Activated T-helper 17 cell treated with anti-CD3 and anti-CD28 coated beads, Interleukin-2, amount 50 U/mL, for 72 hours (primary cell): Measurements from ENCODE around the gene TPM2. TPM values are rescaled to one million over a fixed set of nuclear protein-coding genes. Genes with fewer than 3 reads are reported as not detected.
"Not testable (repeated sequence)": the region's sequence is repeated elsewhere in the genome, so short reads cannot be mapped to it uniquely, and the experiment has no call there.

Experiments used
- ATAC-seq: fragments of 150-1000 bp; cut with Tn5 transposase; replicated peaks from 2 replicates; pipeline ENCODE4 v1.10.0; 2021; ENCODE audit warnings: mild to moderate bottlenecking, moderate library complexity
- H3K27ac Mint-ChIP-seq: one replicate; pipeline ENCODE4 v1.8.0; 2022; ENCODE audit warnings: mixed read lengths
- H3K27me3 Mint-ChIP-seq: one replicate; pipeline ENCODE4 v1.8.0; 2022; ENCODE audit warnings: mixed read lengths
- H3K36me3 Mint-ChIP-seq: one replicate; pipeline ENCODE4 v1.8.0; 2022; ENCODE audit warnings: low read depth, mild to moderate bottlenecking, mixed read lengths
- H3K4me1 Mint-ChIP-seq: one replicate; pipeline ENCODE4 v1.8.0; 2022; ENCODE audit warnings: mixed read lengths
- H3K4me3 Mint-ChIP-seq: one replicate; pipeline ENCODE4 v1.8.0; 2022; ENCODE audit warnings: mild to moderate bottlenecking, mixed read lengths
- H3K9me3 Mint-ChIP-seq: one replicate; pipeline ENCODE4 v1.8.0; 2022; ENCODE audit warnings: mixed read lengths
- total RNA-seq, 2 donors: library from RNA; stranded (reverse); gene quantifications; one replicate each; pipeline ENCODE4 v1.2.3, GENCODE V29; 2022

The TPM2 gene
- total RNA-seq, 2 donors from 2014 or later: 4.1 to 6.2 TPM

DNA sequence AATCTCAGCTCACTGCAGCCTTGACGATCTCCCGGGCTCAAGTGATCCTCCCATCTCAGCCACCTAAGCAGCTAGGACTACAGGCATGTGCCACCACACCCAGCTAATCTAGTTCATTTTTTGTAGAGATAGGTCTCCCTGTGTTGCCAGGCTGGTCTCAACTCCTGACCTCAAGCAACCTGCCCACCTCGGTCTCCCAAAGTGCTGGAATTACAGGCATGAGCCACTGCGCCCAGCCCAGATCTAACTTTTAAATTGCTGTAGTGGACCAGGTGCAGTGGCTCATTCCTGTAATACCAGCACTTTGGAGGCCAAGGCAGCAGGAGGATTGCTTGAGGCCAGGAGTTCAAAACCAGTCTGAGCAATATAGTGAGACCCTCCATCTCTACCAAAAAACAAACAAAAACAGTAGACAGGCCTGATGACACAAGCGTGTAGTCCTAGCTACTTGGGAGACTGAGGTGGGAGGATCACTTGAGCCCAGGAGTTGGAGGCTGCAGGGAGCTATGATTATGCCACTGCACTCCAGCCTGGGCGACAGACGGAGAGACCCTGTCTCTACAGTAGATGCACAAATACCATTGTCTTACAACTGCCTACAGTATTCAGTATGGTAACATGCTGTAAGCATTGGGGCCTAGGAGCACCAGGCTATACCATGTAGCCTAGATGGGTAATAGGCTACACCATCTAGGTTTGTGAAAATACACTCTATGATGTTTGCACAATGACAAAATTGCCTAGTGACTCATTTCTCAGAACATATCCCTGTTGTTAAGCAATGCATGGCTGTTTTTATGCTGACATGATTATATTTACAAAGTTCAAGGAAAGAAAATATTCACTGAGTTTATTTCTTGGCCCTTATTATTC is 37.5 kb downstream of the TPM2 start:
- H3K27ac Mint-ChIP-seq: peak overlapping the region; percentile 94
- ATAC-seq: peak; percentile 36
- H3K4me1 Mint-ChIP-seq: peaks cover 39% of the 10 kb centered on the region
- peak overlapping the region; percentile 90 for H3K4me3 Mint-ChIP-seq
- no peaks in the 10 kb centered on the region for H3K9me3 Mint-ChIP-seq
- peaks cover 33% of the 10 kb centered on the region for H3K36me3 Mint-ChIP-seq
- H3K27me3 Mint-ChIP-seq: no peaks in the 10 kb centered on the region

- H3K4me1 Mint-ChIP-seq: peaks cover 24% of the 10 kb centered on the region
- peak within 1 kb of the TSS; percentile 90 for H3K4me3 Mint-ChIP-seq
- peak; percentile 47 for ATAC-seq
- H3K27ac Mint-ChIP-seq: peak within 1 kb of the TSS; percentile 94
- no peaks in the 10 kb centered on the region for H3K27me3 Mint-ChIP-seq
- peaks cover 41% of the 10 kb centered on the region for H3K36me3 Mint-ChIP-seq
- no peaks in the 10 kb centered on the region for H3K9me3 Mint-ChIP-seq
Observed at GRCh38 chr9:35650341-35651158, 39.2 kb downstream of the TPM2 start, which contains the start of gene SIT1. Gene SIT1, minus strand, starts transcription at chr9:35650931. Its CDS starts 78 bp downstream, at chr9:35650853.

DNA sequence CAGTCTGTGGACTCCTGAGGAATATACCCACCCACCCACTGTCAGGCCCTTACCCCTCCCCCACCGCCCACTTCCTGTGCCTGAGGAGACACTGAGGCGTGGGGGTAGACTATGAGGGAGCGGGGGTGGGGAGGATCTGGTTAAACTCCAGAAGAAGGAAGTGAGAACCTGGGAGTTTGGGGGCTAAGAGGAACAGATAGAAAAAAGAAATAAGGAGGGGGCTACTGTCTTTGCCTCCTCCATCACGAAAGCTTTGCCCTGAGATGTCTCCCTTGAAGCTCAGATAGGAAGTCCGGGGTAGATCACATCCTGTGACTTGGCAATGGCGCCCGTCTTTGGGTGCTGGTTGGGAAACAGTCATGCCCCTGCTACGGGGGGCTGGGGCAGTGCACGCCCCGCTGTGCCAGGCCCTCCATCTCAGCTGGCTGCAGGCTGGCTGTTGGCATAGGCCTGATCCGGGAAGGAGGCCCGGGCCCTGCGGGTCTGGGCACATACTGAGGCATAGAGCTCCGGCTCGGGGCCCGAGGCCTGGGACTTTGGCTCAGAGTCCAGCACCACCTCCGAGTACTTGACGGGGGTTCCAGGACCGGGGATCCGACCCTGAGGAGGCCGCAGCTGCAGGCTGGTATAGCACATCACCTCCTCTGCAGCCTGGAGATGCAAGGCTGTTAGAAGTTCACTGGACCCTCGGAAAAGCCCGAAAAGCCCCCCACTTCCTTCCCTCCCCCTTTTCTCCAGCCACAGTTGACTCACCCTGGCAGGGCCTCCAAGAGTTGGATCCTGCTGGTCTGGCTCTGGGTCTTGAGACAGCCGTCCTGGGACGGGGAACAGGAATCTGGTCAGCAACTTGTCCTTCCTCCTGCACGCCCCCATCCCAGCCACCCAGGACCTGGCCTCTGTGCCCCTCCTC is 40.0 kb downstream of the TPM2 start:
- H3K27ac Mint-ChIP-seq: peak overlapping the region; percentile 94
- no peaks in the 10 kb centered on the region for H3K9me3 Mint-ChIP-seq
- H3K4me1 Mint-ChIP-seq: peaks cover 25% of the 10 kb centered on the region
- peak overlapping the region; percentile 90 for H3K4me3 Mint-ChIP-seq
- H3K27me3 Mint-ChIP-seq: no peaks in the 10 kb centered on the region
- ATAC-seq: no peak
- peaks cover 44% of the 10 kb centered on the region for H3K36me3 Mint-ChIP-seq

DNA sequence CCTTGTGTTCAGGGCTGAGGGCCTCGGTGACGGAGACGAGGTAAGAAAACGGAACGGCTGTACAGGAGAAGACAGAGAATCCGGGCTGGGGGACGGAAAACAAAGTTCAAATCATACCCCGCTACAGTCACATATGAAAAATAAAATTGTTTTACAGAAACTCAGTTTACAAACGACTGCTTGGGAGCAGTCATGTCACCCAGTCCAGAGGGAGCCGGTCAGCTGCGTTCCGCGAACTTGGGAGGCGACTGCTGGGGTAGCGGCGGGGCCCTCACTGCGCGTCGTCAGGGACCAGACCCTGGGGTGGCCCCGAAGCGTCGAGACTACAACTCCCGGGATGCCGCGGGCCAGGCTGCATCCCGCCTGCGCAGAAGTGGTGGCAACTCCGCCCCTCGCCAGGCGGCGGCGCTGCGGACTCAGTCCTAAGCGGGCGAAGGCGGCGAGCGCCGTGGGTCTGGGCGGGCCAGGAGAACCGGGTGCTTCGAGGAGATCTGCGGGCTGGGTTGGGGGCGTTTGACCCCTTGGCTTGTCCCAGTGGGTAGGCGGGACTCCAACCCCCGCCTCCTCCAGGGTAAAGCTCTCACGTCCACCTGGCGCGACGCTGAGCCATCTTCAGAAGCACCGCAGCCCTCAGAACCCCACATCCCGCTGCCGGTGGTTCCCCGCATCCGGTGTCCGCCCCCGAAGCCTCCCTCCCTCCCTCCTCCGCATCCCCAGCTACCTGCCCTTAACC is 43.0 kb downstream of the TPM2 start:
- peak overlapping the region; percentile 90 for H3K4me3 Mint-ChIP-seq
- H3K27me3 Mint-ChIP-seq: no peaks in the 10 kb centered on the region
- peaks cover 51% of the 10 kb centered on the region for H3K36me3 Mint-ChIP-seq
- H3K9me3 Mint-ChIP-seq: no peaks in the 10 kb centered on the region
- H3K4me1 Mint-ChIP-seq: peaks cover 28% of the 10 kb centered on the region
- ATAC-seq: peak; percentile 85
- peak overlapping the region; percentile 94 for H3K27ac Mint-ChIP-seq

DNA sequence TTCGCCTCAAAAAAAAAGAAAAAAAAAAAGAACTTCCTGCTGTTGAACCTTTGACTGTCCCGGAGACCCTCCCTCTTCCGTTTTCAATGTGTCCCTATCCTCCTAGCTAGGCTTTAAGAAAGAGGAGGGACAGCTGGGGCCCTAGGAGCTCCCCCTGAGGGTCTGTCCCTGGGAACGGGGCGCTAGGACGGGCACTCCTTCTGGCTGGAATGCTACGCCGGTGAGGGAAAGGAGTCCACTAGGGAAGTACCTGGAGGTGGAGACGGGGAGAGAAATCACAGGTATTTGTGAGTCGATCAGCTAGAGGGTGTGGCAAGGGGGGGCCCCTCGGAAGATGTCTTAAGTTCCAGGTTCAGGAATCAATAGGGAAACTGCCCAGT is 43.6 kb downstream of the TPM2 start:
- Mint-ChIP-seq H3K9me3 (no peaks in the 10 kb centered on the region), H3K27ac (peak overlapping the region; percentile 92), H3K27me3 (no peaks in the 10 kb centered on the region), H3K4me3 (peak overlapping the region; percentile 90), H3K36me3 (peaks cover 51% of the 10 kb centered on the region), H3K4me1 (peaks cover 24% of the 10 kb centered on the region)
- peak; percentile 8 for ATAC-seq

DNA sequence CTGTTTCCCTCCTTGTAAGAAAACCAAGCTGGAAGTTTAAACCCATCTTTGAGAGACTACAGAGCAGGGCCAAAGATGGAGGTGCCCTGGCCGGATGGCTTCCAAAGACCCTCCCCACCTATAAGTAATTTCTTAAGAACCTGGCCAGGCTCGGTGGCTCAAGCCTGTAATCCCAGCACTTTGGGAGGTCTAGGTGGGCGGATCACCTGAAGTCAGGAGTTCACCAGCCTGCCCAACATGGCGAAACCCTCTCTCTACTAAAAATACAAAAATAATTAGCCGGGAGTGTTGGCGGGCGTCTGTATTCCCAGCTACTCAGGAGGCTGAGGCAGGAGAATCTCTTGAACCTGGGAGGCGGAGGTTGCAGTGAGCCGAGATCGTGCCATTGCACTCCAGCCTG is 44.0 kb downstream of the TPM2 start:
- Mint-ChIP-seq H3K36me3 (peaks cover 55% of the 10 kb centered on the region), H3K4me3 (peak overlapping the region; percentile 90), H3K27ac (peak overlapping the region; percentile 92), H3K4me1 (peaks cover 23% of the 10 kb centered on the region)
- not testable (repeated sequence) for ATAC-seq, H3K27me3 Mint-ChIP-seq, H3K9me3 Mint-ChIP-seq

DNA sequence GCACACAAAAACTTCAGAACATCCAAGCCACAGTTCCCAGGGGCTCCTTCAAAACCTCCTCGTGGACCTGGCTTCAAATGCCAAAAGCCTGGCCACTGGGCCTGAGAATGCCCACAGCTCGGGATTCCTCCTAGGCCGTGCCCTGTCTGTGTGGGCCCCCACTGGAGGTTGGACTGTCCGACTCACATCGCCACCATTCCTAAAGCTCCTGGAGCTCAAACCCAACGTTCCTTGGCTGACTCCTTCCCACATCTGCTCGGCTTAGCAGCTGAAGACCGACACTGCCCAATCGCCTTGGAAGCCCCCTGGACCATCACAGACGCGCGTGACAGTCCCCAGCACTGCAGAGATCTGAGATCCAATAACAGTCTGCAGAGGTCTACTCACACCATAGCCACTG is 46.7 kb downstream of the TPM2 start:
- peaks cover 24% of the 10 kb centered on the region for H3K4me1 Mint-ChIP-seq

DNA sequence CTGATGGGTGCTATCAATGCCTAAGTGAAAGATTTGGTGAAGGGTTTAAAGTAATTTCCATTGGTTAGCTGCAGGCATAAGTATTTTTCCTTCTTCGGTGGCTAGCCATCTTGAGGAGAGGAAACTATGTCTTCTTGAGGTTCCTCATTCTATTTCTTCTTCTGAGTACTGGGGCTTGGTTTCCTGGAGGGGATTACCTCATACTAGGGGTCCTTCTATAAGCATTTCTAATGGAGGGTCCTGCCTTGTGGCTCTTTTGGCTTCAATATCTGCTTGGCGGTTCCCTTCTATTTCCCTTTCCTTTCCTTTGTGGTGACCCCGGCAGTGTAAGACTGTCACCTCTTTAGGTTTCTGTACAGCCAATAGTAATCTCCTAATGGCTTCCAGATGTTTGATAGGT is 48.2 kb downstream of the TPM2 start:
- not testable (repeated sequence) for H3K27ac Mint-ChIP-seq
- Mint-ChIP-seq H3K4me1 (peaks cover 15% of the 10 kb centered on the region), H3K36me3 (peaks cover 29% of the 10 kb centered on the region)

More for the DNA sequence above, 46.7 kb downstream of the TPM2 start:
- Mint-ChIP-seq H3K9me3 (peaks cover 4% of the 10 kb centered on the region), H3K27ac (no peak overlapping the region), H3K27me3 (no peaks in the 10 kb centered on the region), H3K36me3 (peaks cover 35% of the 10 kb centered on the region), H3K4me3 (no peak overlapping the region)
- no peak for ATAC-seq

GRCh38 chr9:35640431-35640830 is 49.3 kb downstream of the TPM2 start:
- peaks cover 21% of the 10 kb centered on the region for H3K36me3 Mint-ChIP-seq
- peaks cover 24% of the 10 kb centered on the region for H3K4me1 Mint-ChIP-seq
- not testable (repeated sequence) for H3K9me3 Mint-ChIP-seq, H3K27me3 Mint-ChIP-seq, H3K27ac Mint-ChIP-seq, ATAC-seq
- peak overlapping the region; percentile 64 for H3K4me3 Mint-ChIP-seq

More for the DNA sequence above, 48.2 kb downstream of the TPM2 start:
- H3K4me3 Mint-ChIP-seq, H3K27me3 Mint-ChIP-seq, ATAC-seq, H3K9me3 Mint-ChIP-seq: not testable (repeated sequence)

DNA sequence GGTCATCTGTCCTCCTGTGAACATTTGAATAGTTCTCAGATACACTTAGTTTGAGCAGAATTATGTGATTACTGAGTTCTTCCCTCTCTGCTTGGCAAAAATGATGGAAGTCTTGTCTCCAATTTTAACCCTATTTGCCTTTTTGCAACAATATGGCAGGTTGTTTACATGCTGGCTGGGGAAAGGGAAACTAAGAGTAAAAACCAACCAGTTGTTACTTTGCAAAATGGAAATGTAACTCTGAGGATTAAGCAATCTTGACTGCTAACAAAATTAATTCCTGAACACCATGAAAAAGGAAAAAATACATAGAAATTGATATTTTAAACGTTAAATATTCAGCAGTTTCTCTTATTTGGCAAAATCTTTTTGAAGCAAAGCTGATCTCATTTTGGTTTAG is 50.1 kb downstream of the TPM2 start:
- Mint-ChIP-seq H3K4me1 (peaks cover 23% of the 10 kb centered on the region), H3K27ac (peak overlapping the region; percentile 65), H3K9me3 (peaks cover 4% of the 10 kb centered on the region), H3K36me3 (peaks cover 16% of the 10 kb centered on the region), H3K27me3 (no peaks in the 10 kb centered on the region), H3K4me3 (peak overlapping the region; percentile 64)
- no peak for ATAC-seq

- peak overlapping the region; percentile 64 for H3K4me3 Mint-ChIP-seq
- H3K4me1 Mint-ChIP-seq: peaks cover 20% of the 10 kb centered on the region
- peaks cover 12% of the 10 kb centered on the region for H3K36me3 Mint-ChIP-seq
- not testable (repeated sequence) for H3K27me3 Mint-ChIP-seq, ATAC-seq, H3K9me3 Mint-ChIP-seq
- peak overlapping the region; percentile 65 for H3K27ac Mint-ChIP-seq
Observed at GRCh38 chr9:35639225-35639624, 50.5 kb downstream of the TPM2 start.

DNA sequence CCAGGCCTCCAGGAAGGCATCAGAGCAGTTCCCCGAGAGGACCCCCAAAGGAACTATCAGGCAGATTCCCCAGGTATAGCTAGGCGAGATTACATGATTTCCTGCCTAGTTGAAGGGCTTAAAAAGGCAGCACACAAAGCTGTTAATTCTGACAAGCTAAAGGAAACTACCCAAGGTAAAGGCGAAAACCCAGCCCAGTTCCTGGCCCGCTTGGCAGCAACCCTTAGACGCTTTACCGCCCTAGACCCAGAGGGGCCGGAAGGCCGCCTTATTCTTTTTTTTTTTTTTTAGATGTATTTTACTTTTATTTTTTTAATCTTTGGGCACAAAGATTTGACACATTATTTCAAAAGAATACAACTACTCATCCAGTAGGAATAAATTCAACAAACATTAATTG is 51.0 kb downstream of the TPM2 start:
- H3K27ac Mint-ChIP-seq, H3K27me3 Mint-ChIP-seq, H3K9me3 Mint-ChIP-seq, ATAC-seq: not testable (repeated sequence)
- Mint-ChIP-seq H3K4me3 (peak overlapping the region; percentile 64), H3K4me1 (peaks cover 20% of the 10 kb centered on the region), H3K36me3 (peaks cover 10% of the 10 kb centered on the region)

DNA sequence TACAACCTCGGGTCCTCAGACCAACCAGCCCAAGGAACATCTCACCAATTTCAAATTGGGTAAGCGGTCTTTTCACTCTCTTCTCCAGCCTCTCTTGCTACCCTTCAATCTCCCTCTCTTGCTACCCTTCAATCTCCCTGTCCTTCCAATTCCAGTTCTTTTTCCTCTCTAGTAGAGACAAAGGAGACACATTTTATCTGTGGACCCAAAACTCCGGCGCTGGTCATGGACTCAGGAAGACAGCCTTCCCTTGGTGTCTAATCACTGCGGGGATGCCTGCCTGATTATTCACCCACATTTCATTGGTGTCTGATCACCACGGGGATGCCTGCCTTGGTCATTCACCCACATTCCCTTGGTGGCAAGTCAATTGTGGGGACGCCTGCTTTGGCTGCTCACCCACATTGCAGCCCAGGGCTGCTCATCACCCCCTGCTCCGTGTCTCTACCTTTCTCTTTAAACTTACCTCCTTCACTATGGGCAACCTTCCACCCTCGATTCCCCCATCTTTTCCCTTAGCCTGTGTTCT is 52.2 kb downstream of the TPM2 start:
- peaks cover 20% of the 10 kb centered on the region for H3K4me1 Mint-ChIP-seq
- not testable (repeated sequence) for H3K4me3 Mint-ChIP-seq, H3K27me3 Mint-ChIP-seq, H3K27ac Mint-ChIP-seq, ATAC-seq, H3K9me3 Mint-ChIP-seq
- peaks cover 10% of the 10 kb centered on the region for H3K36me3 Mint-ChIP-seq
